ENCODE results near the gene TBC1D22A.
"Not testable (repeated sequence)": the region's sequence is repeated elsewhere in the genome, so short reads cannot be mapped to it uniquely, and the experiment has no call there.

Gene TBC1D22A

GRCh38 chr22:47164514-47165337 is 402.3 kb downstream of the TBC1D22A start:
- no peak for DNase-seq

- no peak for DNase-seq
These were observed 403.0 kb downstream of the TBC1D22A start for GRCh38 chr22:47165338-47166032.

GRCh38 chr22:47166033-47166404 is 403.6 kb downstream of the TBC1D22A start:
- DNase-seq, result no peak

- DNase-seq, result no peak
These were observed 404.1 kb downstream of the TBC1D22A start for GRCh38 chr22:47166446-47167016.

GRCh38 chr22:47167056-47167455 is 404.6 kb downstream of the TBC1D22A start:
- no peak for DNase-seq

GRCh38 chr22:47167921-47168320 is 405.5 kb downstream of the TBC1D22A start:
- DNase-seq, result not testable (repeated sequence)

GRCh38 chr22:47168441-47168840 is 406.0 kb downstream of the TBC1D22A start:
- no peak for DNase-seq

- DNase-seq, result no peak
These were observed 406.7 kb downstream of the TBC1D22A start for GRCh38 chr22:47168900-47169800.

GRCh38 chr22:47169801-47170140 is 407.3 kb downstream of the TBC1D22A start:
- DNase-seq, result no peak

GRCh38 chr22:47170511-47171440 is 408.3 kb downstream of the TBC1D22A start:
- not testable (repeated sequence) for DNase-seq

GRCh38 chr22:47171441-47172221 is 409.2 kb downstream of the TBC1D22A start:
- DNase-seq, result no peak

- DNase-seq, result no peak
These were observed 410.5 kb downstream of the TBC1D22A start for GRCh38 chr22:47172771-47173534.

- DNase-seq, result no peak
These were observed 411.1 kb downstream of the TBC1D22A start for GRCh38 chr22:47173535-47174021.

GRCh38 chr22:47174096-47174495 is 411.6 kb downstream of the TBC1D22A start:
- DNase-seq, result no peak

GRCh38 chr22:47174671-47175112 is 412.2 kb downstream of the TBC1D22A start:
- no peak for DNase-seq

- DNase-seq, result no peak
These were observed 412.9 kb downstream of the TBC1D22A start for GRCh38 chr22:47175151-47176025.

- DNase-seq, result no peak
These were observed 413.6 kb downstream of the TBC1D22A start for GRCh38 chr22:47176026-47176389.

- no peak for DNase-seq
These were observed 414.3 kb downstream of the TBC1D22A start for GRCh38 chr22:47176573-47177333.

Data from inflammatory macrophage treated with lipopolysaccharide for 4 hours (primary cell).